HEK293 (cell line): ENCODE results near the gene NANP.

ENCODE experiments used
- CTCF ChIA-PET: fragments of 350-600 bp; formaldehyde crosslinking; extraction: SDS; loops from one replicate; lab custom pipeline; 2021; ENCODE audit warnings: antibody characterized with exemption; lab: Yijun Ruan, JAX
- POLR2A ChIA-PET: fragments of 300-600 bp; formaldehyde crosslinking; extraction: SDS; loops from one replicate; lab custom pipeline; 2020; ENCODE audit warnings: antibody characterized with exemption, inconsistent platforms; lab: Yijun Ruan, JAX
- H3K27ac ChIP-seq: fragments of 200-500 bp; sonication (Bioruptor generic); 2 replicates; pipeline ENCODE4 v1.5.1; 2014; ENCODE audit warnings: low read depth, low read length, control low read depth, inconsistent platforms; ENCODE audit errors: extremely low read depth
- H3K36me3 ChIP-seq, 2 experiments: fragments of 200-500 bp in 1 of 2; sonication (Bioruptor generic) in 1 of 2; 1 replicate in 1 of 2; 2 replicates in 1 of 2; pipeline ENCODE4 v1.5.1; 2014 to 2017; ENCODE audit warnings: inconsistent platforms in 2 of 2, low read length in 2 of 2; ENCODE audit not compliant: control insufficient read depth in 2 of 2, insufficient read depth in 1 of 2
- H3K4me1 ChIP-seq: fragments of 200-500 bp; sonication (Bioruptor generic); 2 replicates; pipeline ENCODE4 v1.5.1; 2014; ENCODE audit warnings: mild to moderate bottlenecking, low read length, inconsistent platforms; ENCODE audit not compliant: control insufficient read depth, insufficient read depth
- H3K4me3 ChIP-seq: 2 replicates; pipeline ENCODE4 v1.5.1; 2011; ENCODE audit warnings: low read depth, mild to moderate bottlenecking, control low read depth, low read length, moderate library complexity
- H3K9me3 ChIP-seq: fragments of 200-500 bp; sonication (Bioruptor generic); 2 replicates; pipeline ENCODE4 v1.5.1; 2014; ENCODE audit warnings: low read depth, low read length, inconsistent platforms; ENCODE audit not compliant: control insufficient read depth, insufficient read depth
- ATF2 ChIP-seq: fragments of 450-650 bp; formaldehyde crosslinking; IDR thresholded peaks from 2 replicates; pipeline ENCODE4 v1.5.1; 2016; ENCODE audit warnings: missing biosample characterization, missing genetic modification characterization, low read depth
- GLIS1 ChIP-seq: fragments of 450-650 bp; formaldehyde crosslinking; IDR thresholded peaks from 2 replicates; pipeline ENCODE4 v1.5.1; 2016; ENCODE audit warnings: missing biosample characterization, missing genetic modification characterization
- HIC1 ChIP-seq: fragments of 450-650 bp; formaldehyde crosslinking; IDR thresholded peaks from 2 replicates; pipeline ENCODE4 v1.5.1; 2016; ENCODE audit warnings: missing biosample characterization, missing genetic modification characterization
- IKZF3 ChIP-seq: fragments of 450-650 bp; IDR thresholded peaks from 2 replicates; pipeline ENCODE4 v1.5.0; 2018; ENCODE audit warnings: missing biosample characterization, mild to moderate bottlenecking, missing genetic modification characterization, moderate library complexity
- KLF1 ChIP-seq: fragments of 450-650 bp; formaldehyde crosslinking; IDR thresholded peaks from 2 replicates; pipeline ENCODE4 v1.5.1; 2016; ENCODE audit warnings: missing biosample characterization, missing genetic modification characterization
- KLF17 ChIP-seq: fragments of 450-650 bp; formaldehyde crosslinking; IDR thresholded peaks from 2 replicates; pipeline ENCODE4 v1.5.1; 2016; ENCODE audit warnings: missing biosample characterization, missing genetic modification characterization
- SP3 ChIP-seq: fragments of 450-650 bp; formaldehyde crosslinking; IDR thresholded peaks from 2 replicates; pipeline ENCODE4 v1.5.1; 2016; ENCODE audit warnings: missing biosample characterization, missing genetic modification characterization
- SP7 ChIP-seq: fragments of 450-650 bp; formaldehyde crosslinking; IDR thresholded peaks from 2 replicates; pipeline ENCODE4 v1.5.1; 2016; ENCODE audit warnings: missing biosample characterization, missing genetic modification characterization
- TRIM28 ChIP-seq: IDR thresholded peaks from 2 replicates; pipeline ENCODE4 v1.6.1; 2011; ENCODE audit warnings: low read length, control low read depth, borderline replicate concordance
- WT1 ChIP-seq: fragments of 450-650 bp; formaldehyde crosslinking; IDR thresholded peaks from 2 replicates; pipeline ENCODE4 v1.5.1; 2016; ENCODE audit warnings: missing biosample characterization, missing genetic modification characterization
- ZBTB20 ChIP-seq: fragments of 450-650 bp; formaldehyde crosslinking; IDR thresholded peaks from 2 replicates; pipeline ENCODE4 v1.5.1; 2016; ENCODE audit warnings: missing biosample characterization, missing genetic modification characterization
- ZBTB44 ChIP-seq: fragments of 450-650 bp; IDR thresholded peaks from 2 replicates; pipeline ENCODE4 v1.5.1; 2018; ENCODE audit warnings: missing biosample characterization, mild to moderate bottlenecking, missing genetic modification characterization
- ZNF16 ChIP-seq: fragments of 450-650 bp; formaldehyde crosslinking; IDR thresholded peaks from 2 replicates; pipeline ENCODE4 v1.5.1; 2016; ENCODE audit warnings: low read depth, missing biosample characterization, missing genetic modification characterization
- ZNF19 ChIP-seq: fragments of 450-650 bp; formaldehyde crosslinking; IDR thresholded peaks from 2 replicates; pipeline ENCODE4; 2016; ENCODE audit warnings: missing biosample characterization, missing genetic modification characterization, low read depth
- ZNF221 ChIP-seq: fragments of 450-650 bp; formaldehyde crosslinking; IDR thresholded peaks from 2 replicates; pipeline ENCODE4 v1.5.1; 2017; ENCODE audit warnings: missing biosample characterization, missing genetic modification characterization, borderline replicate concordance
- ZNF362 ChIP-seq: fragments of 450-650 bp; formaldehyde crosslinking; IDR thresholded peaks from 2 replicates; pipeline ENCODE4 v1.5.1; 2016; ENCODE audit warnings: missing biosample characterization, missing genetic modification characterization
- ZNF391 ChIP-seq: fragments of 450-650 bp; formaldehyde crosslinking; IDR thresholded peaks from 2 replicates; pipeline ENCODE4 v1.5.1; 2016; ENCODE audit warnings: low read depth, missing biosample characterization, missing genetic modification characterization, borderline replicate concordance
- ZNF416 ChIP-seq: fragments of 450-650 bp; formaldehyde crosslinking; IDR thresholded peaks from 2 replicates; pipeline ENCODE4 v1.5.1; 2016; ENCODE audit warnings: missing biosample characterization, missing genetic modification characterization
- ZNF623 ChIP-seq: fragments of 450-650 bp; formaldehyde crosslinking; IDR thresholded peaks from 2 replicates; pipeline ENCODE4 v1.5.1; 2016; ENCODE audit warnings: missing biosample characterization, missing genetic modification characterization
- ZNF629 ChIP-seq: fragments of 450-650 bp; formaldehyde crosslinking; IDR thresholded peaks from 2 replicates; pipeline ENCODE4 v1.5.1; 2017; ENCODE audit warnings: missing biosample characterization, missing genetic modification characterization
- ZNF654 ChIP-seq: fragments of 450-650 bp; formaldehyde crosslinking; IDR thresholded peaks from 2 replicates; pipeline ENCODE4 v1.5.1; 2016; ENCODE audit warnings: low read depth, missing biosample characterization, missing genetic modification characterization
- ZNF837 ChIP-seq: fragments of 450-650 bp; formaldehyde crosslinking; IDR thresholded peaks from 2 replicates; pipeline ENCODE4 v1.5.1; 2016; ENCODE audit warnings: missing biosample characterization, missing genetic modification characterization
- ZSCAN4 ChIP-seq: fragments of 450-650 bp; formaldehyde crosslinking; IDR thresholded peaks from 2 replicates; pipeline ENCODE4 v1.5.1; 2017; ENCODE audit warnings: missing biosample characterization, missing genetic modification characterization
- TF ChIP-seq, protein P1 (sequence below): fragments of 450-650 bp; formaldehyde crosslinking; IDR thresholded peaks from 2 replicates; pipeline ENCODE4 v1.5.1; 2016; ENCODE audit warnings: missing biosample characterization, missing genetic modification characterization, borderline replicate concordance

The NANP gene

GRCh38 chr20:25632940-25633790 is 9.4 kb upstream of the NANP start:
- Histone ChIP-seq H3K27ac (no peak overlapping the region), H3K4me1 (no peaks in the 10 kb centered on the region), H3K4me3 (no peak overlapping the region), H3K9me3 (no peaks in the 10 kb centered on the region), H3K36me3 (peaks cover 0 to 19% of the 10 kb centered on the region in 2 experiments; a peak in 2 of 3 replicates)
- ChIA-PET CTCF (no interaction called here), POLR2A (interaction anchor here (0.5 kb wide), 1 partner anchor 640 kb away, joined by 3 read pairs; the partner anchor contains the start of gene APMAP)
- TF ChIP-seq SP7 (tag by site-specific recombination) (peak; percentile 92), ZNF16 (no peak), ZNF362 (tag by site-specific recombination) (no peak), IKZF3 (peak; percentile 38; the same call in 1 of the 2 replicates), SP3 (peak; percentile 40), ZNF623 (tag by site-specific recombination) (peak; percentile 62), GLIS1 (no peak), ZBTB44 (tag by site-specific recombination) (no peak), ZBTB20 (no peak), ZNF654 (tag by site-specific recombination) (peak; percentile 6; the same call in 1 of the 2 replicates), KLF1 (no peak), ZSCAN4 (tag by site-specific recombination) (no peak), TRIM28 (no peak), ZNF221 (tag by site-specific recombination) (no peak), ZNF837 (tag by site-specific recombination) (no peak), ZNF416 (tag by site-specific recombination) (no peak), ATF2 (tag by site-specific recombination) (no peak), HIC1 (tag by site-specific recombination) (no peak), ZNF629 (peak; percentile 77), ZNF391 (tag by site-specific recombination) (0 out of 2 replicates have a peak, but pooled peaks have one; percentile 46), ZNF19 (tag by site-specific recombination) (no peak), WT1 (tag by site-specific recombination) (no peak), KLF17 (0 out of 2 replicates have a peak, but pooled peaks have one; percentile 34)
- TF ChIP-seq, protein P1, sequence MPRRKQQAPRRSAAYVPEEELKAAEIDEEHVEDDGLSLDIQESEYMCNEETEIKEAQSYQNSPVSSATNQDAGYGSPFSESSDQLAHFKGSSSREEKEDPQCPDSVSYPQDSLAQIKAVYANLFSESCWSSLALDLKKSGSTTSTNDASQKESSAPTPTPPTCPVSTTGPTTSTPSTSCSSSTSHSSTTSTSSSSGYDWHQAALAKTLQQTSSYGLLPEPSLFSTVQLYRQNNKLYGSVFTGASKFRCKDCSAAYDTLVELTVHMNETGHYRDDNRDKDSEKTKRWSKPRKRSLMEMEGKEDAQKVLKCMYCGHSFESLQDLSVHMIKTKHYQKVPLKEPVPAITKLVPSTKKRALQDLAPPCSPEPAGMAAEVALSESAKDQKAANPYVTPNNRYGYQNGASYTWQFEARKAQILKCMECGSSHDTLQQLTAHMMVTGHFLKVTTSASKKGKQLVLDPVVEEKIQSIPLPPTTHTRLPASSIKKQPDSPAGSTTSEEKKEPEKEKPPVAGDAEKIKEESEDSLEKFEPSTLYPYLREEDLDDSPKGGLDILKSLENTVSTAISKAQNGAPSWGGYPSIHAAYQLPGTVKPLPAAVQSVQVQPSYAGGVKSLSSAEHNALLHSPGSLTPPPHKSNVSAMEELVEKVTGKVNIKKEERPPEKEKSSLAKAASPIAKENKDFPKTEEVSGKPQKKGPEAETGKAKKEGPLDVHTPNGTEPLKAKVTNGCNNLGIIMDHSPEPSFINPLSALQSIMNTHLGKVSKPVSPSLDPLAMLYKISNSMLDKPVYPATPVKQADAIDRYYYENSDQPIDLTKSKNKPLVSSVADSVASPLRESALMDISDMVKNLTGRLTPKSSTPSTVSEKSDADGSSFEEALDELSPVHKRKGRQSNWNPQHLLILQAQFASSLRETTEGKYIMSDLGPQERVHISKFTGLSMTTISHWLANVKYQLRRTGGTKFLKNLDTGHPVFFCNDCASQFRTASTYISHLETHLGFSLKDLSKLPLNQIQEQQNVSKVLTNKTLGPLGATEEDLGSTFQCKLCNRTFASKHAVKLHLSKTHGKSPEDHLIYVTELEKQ (tag by site-specific recombination) = no peak
